ENCODE results near the gene MEIS1.

DNA sequence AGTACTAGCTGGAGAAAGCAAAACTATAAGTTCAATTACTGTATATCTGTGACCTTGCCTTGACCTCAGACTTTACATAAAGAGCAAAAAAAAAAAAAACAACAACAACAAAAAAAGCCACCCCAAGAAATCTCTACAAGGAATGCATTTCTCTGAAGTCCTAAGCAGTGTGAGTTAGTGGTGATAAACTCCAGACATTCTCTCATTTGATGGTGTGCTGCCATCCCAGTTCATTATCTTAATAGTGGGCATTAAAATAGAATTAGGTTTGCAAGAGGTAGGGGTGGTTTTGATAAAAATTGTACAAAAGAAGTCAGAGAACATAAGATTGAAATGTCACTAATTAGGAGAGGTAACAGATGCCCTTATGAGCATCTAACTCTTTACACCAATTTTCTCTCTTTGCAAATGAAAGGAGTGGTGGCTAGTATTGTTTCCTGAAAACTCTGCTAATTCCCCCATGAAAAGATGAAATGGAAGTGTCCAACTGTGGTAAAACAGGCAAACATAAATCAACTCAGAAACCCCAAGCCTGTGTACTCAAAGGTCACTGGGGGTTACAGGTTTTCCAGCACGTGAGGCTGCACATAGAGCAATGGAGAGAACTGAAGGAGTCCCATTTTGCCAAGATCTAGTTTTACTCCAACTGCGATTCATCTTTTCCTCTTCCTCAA is 131.9 kb downstream of the MEIS1 start:
- TF ChIP-seq, protein P1, sequence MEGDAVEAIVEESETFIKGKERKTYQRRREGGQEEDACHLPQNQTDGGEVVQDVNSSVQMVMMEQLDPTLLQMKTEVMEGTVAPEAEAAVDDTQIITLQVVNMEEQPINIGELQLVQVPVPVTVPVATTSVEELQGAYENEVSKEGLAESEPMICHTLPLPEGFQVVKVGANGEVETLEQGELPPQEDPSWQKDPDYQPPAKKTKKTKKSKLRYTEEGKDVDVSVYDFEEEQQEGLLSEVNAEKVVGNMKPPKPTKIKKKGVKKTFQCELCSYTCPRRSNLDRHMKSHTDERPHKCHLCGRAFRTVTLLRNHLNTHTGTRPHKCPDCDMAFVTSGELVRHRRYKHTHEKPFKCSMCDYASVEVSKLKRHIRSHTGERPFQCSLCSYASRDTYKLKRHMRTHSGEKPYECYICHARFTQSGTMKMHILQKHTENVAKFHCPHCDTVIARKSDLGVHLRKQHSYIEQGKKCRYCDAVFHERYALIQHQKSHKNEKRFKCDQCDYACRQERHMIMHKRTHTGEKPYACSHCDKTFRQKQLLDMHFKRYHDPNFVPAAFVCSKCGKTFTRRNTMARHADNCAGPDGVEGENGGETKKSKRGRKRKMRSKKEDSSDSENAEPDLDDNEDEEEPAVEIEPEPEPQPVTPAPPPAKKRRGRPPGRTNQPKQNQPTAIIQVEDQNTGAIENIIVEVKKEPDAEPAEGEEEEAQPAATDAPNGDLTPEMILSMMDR (IDR thresholded peaks at IDR 0.05): no peak
- no peak for TF ChIP-seq EZH2 (IDR thresholded peaks at IDR 0.05; ENCODE audit: borderline replicate concordance, insufficient read depth, low read depth, low read length, poor library complexity, severe bottlenecking)

Data from B cell (primary cell).